Hematopoietic multipotent progenitor cell treated with erythropoietin and hydrocortisone succinate and interleukin-3 and kit ligand, for 4 days (in vitro differentiated cells): ENCODE data around the gene CLINT1.
A peak's percentile ranks its signal among the peaks of the same experiment; 100 is the strongest.

Source experiments
- DNase-seq: peaks from one replicate; pipeline ENCODE4 v3.0.0-alpha.2; 2015

CLINT1 gene

DNA sequence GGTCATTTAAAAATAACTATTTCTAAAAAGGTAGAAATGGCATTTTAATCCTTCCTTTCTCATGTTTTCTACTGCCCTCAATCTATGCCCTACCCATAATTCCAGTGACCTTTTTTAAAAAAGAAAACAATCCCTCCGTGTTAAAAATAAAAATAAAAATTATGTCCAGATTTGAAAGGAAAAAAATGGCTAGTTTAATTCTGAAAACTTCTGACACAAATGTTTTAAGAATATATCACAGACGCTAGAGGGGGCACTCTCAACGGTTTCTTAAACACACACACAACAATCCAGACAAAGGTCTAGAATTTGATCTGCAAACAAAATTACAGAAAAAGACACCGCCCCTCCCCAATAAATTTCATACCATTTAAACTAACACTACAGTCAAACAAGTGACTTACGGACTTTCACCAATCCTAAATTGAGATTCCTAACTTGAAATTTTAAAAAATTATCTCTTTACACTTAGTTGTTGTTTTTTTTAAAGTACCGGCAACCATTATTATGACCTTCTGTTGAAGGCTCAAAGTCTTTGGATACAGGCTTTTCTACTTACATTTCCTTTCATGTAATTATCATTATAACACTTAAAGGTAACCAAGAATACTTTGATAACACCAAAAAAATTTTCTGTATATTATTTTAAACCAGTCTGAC lies 38.2 kb downstream of the CLINT1 start:
- peak; percentile 87 for DNase-seq

- DNase-seq: no peak
Measured at GRCh38 chr5:157819502-157820115, 39.3 kb downstream of the CLINT1 start.

GRCh38 chr5:157818368-157818767 lies 40.6 kb downstream of the CLINT1 start:
- DNase-seq: no peak

DNA sequence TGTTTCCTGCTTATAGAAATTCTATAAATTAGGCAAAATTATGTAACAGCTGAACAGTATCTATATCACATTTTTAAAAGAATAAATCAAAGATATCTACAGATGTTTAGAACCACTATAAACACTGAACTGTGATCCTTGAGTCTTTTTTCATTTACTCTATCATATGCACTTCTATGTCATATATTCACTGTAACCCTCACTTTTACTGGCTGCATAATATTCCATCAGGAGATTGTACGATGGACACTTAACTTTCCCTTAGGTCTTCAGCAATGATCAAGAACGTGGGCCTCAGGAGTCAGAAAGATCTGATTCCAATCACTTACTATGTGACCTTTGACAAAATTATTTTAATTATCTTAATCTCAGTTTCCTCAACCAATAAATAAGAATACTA lies 41.0 kb downstream of the CLINT1 start:
- DNase-seq: no peak

DNA sequence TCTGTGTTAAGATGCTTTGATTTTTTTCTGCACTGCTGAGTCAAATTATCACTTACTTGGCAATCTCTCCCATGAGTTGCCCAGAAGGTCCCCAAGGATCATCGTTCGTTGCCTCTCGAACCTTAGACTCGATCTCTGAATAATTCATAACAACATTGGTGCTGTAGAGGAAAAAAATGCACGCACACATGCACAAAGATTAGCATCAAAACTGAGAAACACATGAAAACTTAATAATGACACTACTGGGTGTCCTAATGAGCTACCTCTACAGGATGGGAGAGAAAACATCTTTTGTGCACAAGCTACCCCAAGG lies 41.6 kb downstream of the CLINT1 start:
- DNase-seq: no peak

- DNase-seq: peak; percentile 65
Measured at GRCh38 chr5:157816682-157817386, 42.1 kb downstream of the CLINT1 start.

GRCh38 chr5:157812086-157812485 lies 46.9 kb downstream of the CLINT1 start:
- DNase-seq: no peak

- DNase-seq: no peak
Measured at GRCh38 chr5:157808043-157808442, 50.9 kb downstream of the CLINT1 start.

DNA sequence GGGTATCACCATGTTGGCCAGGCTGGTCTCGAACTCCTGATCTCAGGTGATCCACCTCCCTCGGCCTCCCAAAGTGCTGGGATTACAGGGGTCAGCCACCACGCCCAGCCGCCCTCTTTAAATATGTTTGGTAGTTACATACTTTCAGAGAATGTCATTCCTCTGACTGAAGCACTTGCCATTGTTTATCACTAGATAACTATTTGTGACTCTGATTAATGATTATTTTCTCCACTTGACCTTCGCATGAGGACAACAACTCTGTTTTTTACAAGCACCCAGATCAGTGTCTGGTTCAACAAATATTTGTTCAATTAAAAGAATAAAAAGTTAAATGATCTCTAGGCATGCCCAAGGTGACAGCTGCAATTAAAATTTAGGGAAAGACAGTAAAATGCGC lies 56.2 kb downstream of the CLINT1 start:
- no peak for DNase-seq

DNA sequence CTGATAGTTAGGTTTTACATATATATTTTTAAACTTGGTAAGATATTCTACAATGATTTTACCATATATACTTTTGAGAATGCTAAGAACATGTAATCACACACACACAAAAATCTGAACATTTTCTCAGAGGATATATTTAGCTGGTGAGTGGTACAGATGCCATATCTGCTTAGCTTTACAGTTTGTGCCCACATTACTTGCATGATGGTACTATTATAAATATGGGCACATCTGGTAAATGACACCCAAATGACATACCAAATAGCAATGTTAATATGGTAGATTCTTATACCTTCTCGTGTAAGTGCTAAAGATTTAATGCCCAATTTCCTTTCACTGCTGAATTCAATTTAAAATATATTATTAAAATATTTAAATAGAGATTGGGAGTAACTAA lies 58.8 kb downstream of the CLINT1 start:
- DNase-seq: no peak

- no peak for DNase-seq
Measured at GRCh38 chr5:157799578-157799977, 59.4 kb downstream of the CLINT1 start.

- no peak for DNase-seq
Measured at GRCh38 chr5:157793301-157793700, 65.6 kb downstream of the CLINT1 start.

GRCh38 chr5:157785801-157786200 lies 73.1 kb downstream of the CLINT1 start:
- DNase-seq: no peak

DNA sequence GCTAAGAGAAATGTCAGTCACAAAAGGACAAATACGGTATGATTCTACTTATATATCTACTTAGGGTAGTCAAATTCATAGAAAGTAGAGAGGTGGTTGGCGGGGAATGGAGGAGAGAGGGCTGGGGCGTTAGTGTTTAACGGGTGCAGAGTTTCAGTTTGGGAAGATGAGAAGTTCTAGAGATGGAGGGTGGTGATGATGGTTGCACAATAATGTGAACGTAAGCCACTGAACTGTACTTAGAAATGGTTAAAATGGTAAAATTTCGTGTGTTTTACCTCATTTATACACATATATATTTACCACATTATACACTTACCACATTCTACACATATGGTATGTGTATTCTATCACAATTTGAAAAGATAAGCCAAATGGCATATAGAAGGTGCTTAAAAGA lies 79.7 kb downstream of the CLINT1 start:
- DNase-seq: no peak

DNA sequence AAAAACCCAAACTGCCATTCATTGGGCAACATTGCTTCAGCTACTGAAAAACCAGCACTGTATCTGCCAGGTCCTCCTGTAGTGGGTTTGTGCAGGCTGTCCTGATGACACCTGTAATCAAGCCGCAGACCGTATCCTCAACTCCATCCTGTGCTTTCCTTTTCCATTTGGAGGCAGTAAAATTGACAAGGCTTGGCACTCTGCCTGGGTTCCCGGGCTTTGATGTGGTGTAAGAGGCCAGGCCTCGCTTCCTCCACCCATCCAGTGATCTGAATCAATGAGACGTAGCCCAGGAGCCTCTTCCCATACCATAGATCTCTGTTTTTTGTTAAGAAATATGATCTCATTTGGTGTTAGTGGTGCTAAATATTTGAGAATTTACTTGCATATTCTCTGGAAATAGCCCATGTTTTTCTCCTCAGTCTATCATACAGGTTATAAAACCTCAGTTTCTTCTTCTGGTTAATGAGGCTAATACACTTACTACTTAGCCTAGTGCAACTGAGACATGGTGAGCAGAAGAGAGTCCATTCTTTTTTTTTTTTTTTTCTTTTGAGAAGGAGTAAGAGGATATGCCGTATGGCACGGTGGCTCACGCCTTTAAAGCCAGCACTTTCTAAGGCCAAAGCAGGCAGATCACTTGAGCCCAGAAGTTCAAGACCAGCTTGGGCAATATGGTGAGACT lies 80.7 kb downstream of the CLINT1 start:
- peak; percentile 24 for DNase-seq

DNA sequence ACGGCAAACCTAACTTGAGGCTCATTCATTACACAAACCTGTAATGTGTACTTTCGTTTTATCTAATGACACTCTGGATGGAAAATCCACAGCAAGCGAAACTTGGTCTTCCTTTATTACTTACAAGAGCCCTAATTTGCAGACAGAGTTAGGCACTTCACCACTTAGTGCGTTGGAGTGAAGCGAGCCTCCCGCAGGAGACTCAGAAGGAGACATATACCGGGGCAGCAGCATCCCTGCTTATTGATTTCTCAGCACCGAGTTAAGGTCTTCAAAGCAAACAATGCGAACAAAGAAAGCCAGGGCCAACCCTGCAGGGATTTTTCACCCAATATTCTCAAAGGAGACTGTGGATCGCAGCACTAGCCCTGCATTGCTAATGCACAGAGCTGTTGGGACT lies 86.8 kb downstream of the CLINT1 start:
- DNase-seq: no peak

- DNase-seq: no peak
Measured at GRCh38 chr5:157770665-157771064, 88.3 kb downstream of the CLINT1 start.

GRCh38 chr5:157767689-157768088 lies 91.3 kb downstream of the CLINT1 start:
- no peak for DNase-seq

- peak; percentile 14 for DNase-seq
Measured at GRCh38 chr5:157766902-157767301, 92.0 kb downstream of the CLINT1 start.

DNA sequence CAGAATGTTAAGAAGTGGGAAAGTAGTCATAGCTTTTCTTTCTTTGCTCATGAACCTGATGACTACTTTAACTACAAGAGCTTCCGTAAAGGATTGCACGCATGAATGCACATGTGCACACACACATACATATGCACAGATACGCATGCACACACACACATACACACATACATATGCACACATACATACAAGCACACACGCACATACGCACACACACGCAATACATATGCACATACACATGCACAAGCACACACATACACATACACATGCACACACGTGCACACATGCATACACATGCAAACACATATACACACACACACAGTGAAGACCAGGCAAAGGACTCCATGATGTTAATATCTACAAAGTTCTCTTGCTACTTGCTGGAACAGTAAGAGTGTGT lies 92.5 kb downstream of the CLINT1 start:
- no peak for DNase-seq

DNA sequence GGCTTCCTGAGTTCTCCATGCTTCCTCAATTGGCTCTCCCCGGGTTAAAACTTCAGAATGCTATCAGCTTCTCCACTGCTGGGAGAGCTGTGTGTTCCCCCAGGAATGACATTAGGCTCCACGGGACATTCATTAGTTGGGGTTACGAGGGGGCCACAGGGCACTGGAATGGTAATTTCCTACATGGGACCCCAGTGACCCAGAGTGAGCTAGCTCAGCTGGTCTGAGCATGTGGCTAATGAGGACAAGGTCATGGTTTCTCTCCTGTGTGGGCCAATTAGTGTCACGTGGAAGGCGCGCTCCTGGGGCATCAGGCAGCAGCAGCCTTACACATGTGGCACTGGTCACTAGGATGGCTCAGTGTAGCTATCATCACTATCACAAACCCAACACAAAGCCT lies 94.4 kb downstream of the CLINT1 start:
- DNase-seq: no peak

DNA sequence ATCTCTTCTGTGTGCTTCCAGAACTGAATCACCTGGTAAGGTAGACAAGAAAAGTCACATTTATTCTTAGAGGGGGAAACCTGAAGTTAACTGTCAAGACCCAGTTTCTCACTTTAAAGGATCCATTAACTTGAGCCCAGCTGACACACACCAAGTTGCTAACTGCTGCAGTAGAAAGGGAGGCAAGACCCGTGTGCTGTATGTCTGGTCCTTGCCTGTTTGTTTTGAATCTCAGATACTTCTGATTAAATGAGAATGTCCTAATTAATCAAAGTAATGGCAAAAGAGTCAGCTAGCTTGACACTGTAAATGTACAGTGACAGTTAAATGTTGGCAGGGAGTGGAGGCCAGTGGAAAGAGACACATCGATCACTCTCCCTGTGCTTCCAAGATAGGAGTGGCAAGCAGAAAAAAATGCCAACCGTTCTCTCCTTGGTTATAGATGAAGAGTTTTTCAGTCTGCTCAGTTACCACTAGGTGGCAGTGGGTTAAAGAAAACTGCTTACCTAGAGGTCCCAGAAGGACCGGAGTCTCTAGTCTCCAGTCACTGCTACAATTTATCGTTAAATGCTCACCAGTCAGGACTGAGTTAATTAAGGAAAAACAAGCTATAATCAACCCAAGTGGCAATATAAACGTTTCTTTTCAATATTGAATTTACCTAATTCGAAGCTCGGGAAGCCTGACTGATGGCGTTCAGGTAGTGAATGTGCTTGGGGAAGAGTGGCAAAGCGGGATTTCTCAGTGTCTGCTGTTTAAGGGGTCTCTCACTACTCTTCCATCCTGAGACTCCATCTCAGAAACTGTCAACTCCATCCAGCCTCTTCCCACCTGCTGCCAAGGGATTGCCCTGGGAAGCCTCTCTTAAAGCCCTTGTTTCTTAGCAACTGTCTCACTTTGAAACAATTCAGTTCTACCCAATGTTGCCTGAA lies 97.0 kb downstream of the CLINT1 start:
- peak; percentile 87 for DNase-seq

GRCh38 chr5:157758706-157759105 lies 100.2 kb downstream of the CLINT1 start:
- no peak for DNase-seq
